Measurements from ENCODE around the gene GLYATL1B. TPM values are rescaled to one million over a fixed set of nuclear protein-coding genes. Genes with fewer than 3 reads are reported as not detected.

GLYATL1B gene, protein sequence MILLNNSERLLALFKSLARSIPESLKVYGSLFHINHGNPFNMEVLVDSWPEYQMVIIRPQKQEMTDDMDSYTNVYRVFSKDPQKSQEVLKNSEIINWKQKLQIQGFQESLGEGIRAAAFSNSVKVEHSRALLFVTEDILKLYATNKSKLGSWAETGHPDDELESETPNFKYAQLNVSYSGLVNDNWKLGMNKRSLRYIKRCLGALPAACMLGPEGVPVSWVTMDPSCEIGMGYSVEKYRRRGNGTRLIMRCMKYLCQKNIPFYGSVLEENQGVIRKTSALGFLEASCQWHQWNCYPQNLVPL
- total RNA-seq = not detected in 2 replicates

DNA sequence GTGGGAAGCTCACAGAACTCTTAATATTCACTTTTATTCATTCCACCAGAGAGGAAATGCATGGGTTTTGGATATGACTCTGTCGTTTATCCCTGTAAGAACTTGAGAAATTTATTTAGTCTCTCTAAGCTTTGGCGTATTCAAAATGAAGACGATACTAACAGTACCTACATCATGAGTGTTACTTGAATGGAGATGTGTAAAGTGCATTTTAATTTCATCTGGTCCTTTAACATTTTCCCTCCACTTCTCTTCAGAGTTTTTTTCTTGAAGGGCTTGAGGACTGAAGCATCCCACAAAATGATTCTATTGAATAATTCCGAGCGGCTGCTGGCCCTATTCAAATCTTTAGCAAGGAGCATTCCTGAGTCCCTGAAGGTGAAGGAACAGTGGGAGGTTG is at the start of gene GLYATL1B:
Gene GLYATL1B (plus strand): TSS at position 301 of the 400 bp plus-strand sequence. CDS start 0 bp downstream, at position 301.

GRCh38 chr11:59106363-59107336 is 20.5 kb downstream of the GLYATL1B start, which contains the start of gene FAM111B:
FAM111B (plus strand) TSS chr11:59107237; CDS start chr11:59109626, 2,389 bp downstream.

GRCh38 chr11:59142530-59143507 is 56.7 kb downstream of the GLYATL1B start, which contains the start of gene FAM111A:
FAM111A (plus strand) TSS chr11:59142856; CDS start chr11:59148873, 6,017 bp downstream.

Other genes starting within 250 kb of the GLYATL1B start
- gene GLYATL2, start 241.6 kb upstream of the GLYATL1B start, total RNA-seq = 0.18 TPM in 1 of 2 replicates, not detected in the other
- gene GLYATL1, start 146.8 kb upstream of the GLYATL1B start, total RNA-seq = 1.2 TPM in 1 of 2 replicates, not detected in the other
- gene FAM111B, start 20.9 kb downstream of the GLYATL1B start, total RNA-seq = 3.2 and 5.7 TPM in 2 replicates
- 23.6 and 28.9 TPM in 2 replicates for gene FAM111A, start 56.5 kb downstream of the GLYATL1B start, total RNA-seq
- 0.58 and 0.71 TPM in 2 replicates for gene DTX4, start 85.8 kb downstream of the GLYATL1B start, total RNA-seq
- not detected in 2 replicates for gene MPEG1, start 126.6 kb downstream of the GLYATL1B start, total RNA-seq

All from myometrial cell (primary cell).